OCI-LY3 (cell line): ENCODE measurements around the gene ASPA.
"Not testable (repeated sequence)": the region's sequence is repeated elsewhere in the genome, so short reads cannot be mapped to it uniquely, and the experiment has no call there.

Experiments
- H2AFZ ChIP-seq: fragments of 200-600, 300-600 bp; shearing (Covaris generic); 2 replicates; pipeline ENCODE4 v1.6.0; 2014; ENCODE audit warnings: antibody characterized with exemption, low read depth, low read length
- H3K27ac ChIP-seq: fragments of 200-600, 300-600 bp; sonication (generic); 2 replicates; pipeline ENCODE4 v1.5.1; 2014; ENCODE audit warnings: mild to moderate bottlenecking, low read length, moderate library complexity, mixed read lengths
- H3K27me3 ChIP-seq: fragments of 200-600, 300-600 bp; sonication (generic); 2 replicates; pipeline ENCODE4 v1.6.1; 2014; ENCODE audit warnings: low read depth, low read length, mixed read lengths
- H3K36me3 ChIP-seq: fragments of 200-600, 300-600 bp; sonication (generic); replicated peaks from 2 replicates; pipeline ENCODE3; 2014; ENCODE audit warnings: low read depth, low read length, mixed read lengths
- H3K4me1 ChIP-seq: fragments of 300-600, 200-600 bp; sonication (generic); 2 replicates; pipeline ENCODE4 v1.6.1; 2014; ENCODE audit warnings: low read length, mixed read lengths
- H3K4me2 ChIP-seq: fragments of 200-600, 300-600 bp; sonication (generic); 2 replicates; pipeline ENCODE4 v1.6.1; 2014; ENCODE audit warnings: low read length, mixed read lengths
- H3K4me3 ChIP-seq: fragments of 300-600, 200-600 bp; sonication (generic); 2 replicates; pipeline ENCODE4 v1.5.1; 2014; ENCODE audit warnings: antibody characterized with exemption, mild to moderate bottlenecking, low read length, moderate library complexity
- H3K79me2 ChIP-seq: fragments of 300-600, 200-600 bp; shearing (Covaris generic); 2 replicates; pipeline ENCODE4 v1.6.1; 2014; ENCODE audit warnings: mild to moderate bottlenecking, low read length, mixed read lengths
- H3K9ac ChIP-seq: fragments of 300-600, 200-600 bp; shearing (Covaris generic); 2 replicates; pipeline ENCODE4 v1.6.0; 2014; ENCODE audit warnings: mild to moderate bottlenecking, low read length, moderate library complexity
- H3K9me3 ChIP-seq: fragments of 200-600, 300-600 bp; shearing (Covaris generic); 2 replicates; pipeline ENCODE4 v1.6.1; 2014; ENCODE audit warnings: low read length, mixed read lengths; ENCODE audit not compliant: insufficient read depth
- H4K20me1 ChIP-seq: fragments of 200-600, 300-600 bp; sonication (generic); 2 replicates; pipeline ENCODE4 v1.6.1; 2016; ENCODE audit warnings: low read length, mixed read lengths; ENCODE audit not compliant: insufficient read depth
- CTCF ChIP-seq: fragments of 200-600, 300-600 bp; sonication (generic); IDR thresholded peaks from 2 replicates; pipeline ENCODE4 v1.5.1; 2014; ENCODE audit warnings: antibody characterized with exemption, low read length, low read depth
- EZH2phosphoT487 ChIP-seq: fragments of 200-600 bp; shearing (Covaris generic); IDR thresholded peaks from 2 replicates; pipeline ENCODE4 v1.6.1; 2018; ENCODE audit warnings: antibody characterized with exemption, mixed run types, low read depth

The ASPA gene

GRCh38 chr17:3475812-3476610, at the start of gene ASPA:
Gene ASPA (plus strand): TSS chr17:3475997. CDS start chr17:3476160, 163 bp downstream.
- Histone ChIP-seq H2AFZ (no peak within 1 kb of the TSS), H3K79me2 (no peaks in the 10 kb centered on the region), H3K4me1 (no peaks in the 10 kb centered on the region), H3K27me3 (no peaks in the 10 kb centered on the region), H3K9me3 (no peaks in the 10 kb centered on the region), H3K9ac (no peak within 1 kb of the TSS), H3K36me3 (no peaks in the 10 kb centered on the region), H3K4me2 (no peak within 1 kb of the TSS), H4K20me1 (no peaks in the 10 kb centered on the region), H3K4me3 (no peak within 1 kb of the TSS), H3K27ac (no peak within 1 kb of the TSS)
- TF ChIP-seq EZH2phosphoT487: no peak
- no peak for TF ChIP-seq CTCF

- H2AFZ ChIP-seq, H3K9me3 ChIP-seq, H4K20me1 ChIP-seq, H3K4me2 ChIP-seq, H3K9ac ChIP-seq, H3K4me1 ChIP-seq, H3K4me3 ChIP-seq, H3K27me3 ChIP-seq, H3K79me2 ChIP-seq, H3K36me3 ChIP-seq, H3K27ac ChIP-seq: not testable (repeated sequence)
Observed at GRCh38 chr17:3433215-3433614, 42.6 kb upstream of the ASPA start.

- Histone ChIP-seq H3K79me2 (no peaks in the 10 kb centered on the region), H3K9me3 (no peaks in the 10 kb centered on the region), H3K27ac (no peak within 1 kb of the TSS)
Observed at GRCh38 chr17:3433741-3434140, 42.1 kb upstream of the ASPA start, which contains the start of gene OR1E2. Gene OR1E2 (minus strand): TSS chr17:3433841. CDS start chr17:3433841, 0 bp downstream.

GRCh38 chr17:3438368-3438767, 37.4 kb upstream of the ASPA start:
- TF ChIP-seq CTCF: no peak
- no peak for TF ChIP-seq EZH2phosphoT487
- Histone ChIP-seq H3K9me3 (no peaks in the 10 kb centered on the region), H3K4me3 (no peak overlapping the region), H3K4me2 (no peak overlapping the region), H3K4me1 (no peaks in the 10 kb centered on the region), H3K79me2 (no peaks in the 10 kb centered on the region), H3K36me3 (no peaks in the 10 kb centered on the region), H3K9ac (no peak overlapping the region), H4K20me1 (no peaks in the 10 kb centered on the region), H3K27me3 (no peaks in the 10 kb centered on the region), H3K27ac (no peak overlapping the region), H2AFZ (no peak overlapping the region)

More at GRCh38 chr17:3433741-3434140, 42.1 kb upstream of the ASPA start, which contains the start of gene OR1E2:
- Histone ChIP-seq H3K4me3 (no peak within 1 kb of the TSS), H3K27me3 (no peaks in the 10 kb centered on the region), H2AFZ (no peak within 1 kb of the TSS), H3K4me1 (no peaks in the 10 kb centered on the region), H4K20me1 (no peaks in the 10 kb centered on the region), H3K9ac (no peak within 1 kb of the TSS), H3K36me3 (no peaks in the 10 kb centered on the region), H3K4me2 (no peak within 1 kb of the TSS)
- no peak for TF ChIP-seq EZH2phosphoT487
- no peak for TF ChIP-seq CTCF
